Limb (tissue), 2 donors: ENCODE data around the gene APLP1.
A peak's percentile ranks its signal among the peaks of the same experiment; 100 is the strongest.
"Not testable (repeated sequence)": the region's sequence is repeated elsewhere in the genome, so short reads cannot be mapped to it uniquely, and the experiment has no call there.

Source experiments
- DNase-seq, 2 donors: peaks; one replicate each; pipeline ENCODE4 v3.0.0-alpha.2; 2016; ENCODE audit errors: extremely low spot score in 2 of 2

The APLP1 gene

GRCh38 chr19:35882114-35882832 is 13.9 kb downstream of the APLP1 start:
- DNase-seq = peak; percentile 33 to 72

DNA sequence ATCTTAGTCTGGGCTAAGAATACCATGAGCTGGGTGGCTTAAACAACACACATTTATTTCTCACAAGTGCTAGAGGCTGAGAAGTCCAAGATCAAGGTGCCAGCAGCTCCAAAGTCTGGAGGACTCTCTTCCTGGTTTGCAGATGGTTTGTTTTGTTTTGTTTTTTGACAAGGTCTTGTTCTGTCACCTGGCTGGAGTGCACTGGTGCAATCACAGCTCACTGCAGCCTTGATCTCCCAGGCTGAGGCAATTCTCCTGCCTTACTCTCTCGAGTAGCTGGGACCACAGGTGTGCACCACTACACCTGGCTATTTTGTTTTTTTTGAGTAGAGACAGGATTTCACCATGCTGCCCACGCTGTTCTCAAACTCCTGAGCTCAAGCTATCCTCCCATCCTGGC is 15.5 kb downstream of the APLP1 start:
- DNase-seq = no peak

DNA sequence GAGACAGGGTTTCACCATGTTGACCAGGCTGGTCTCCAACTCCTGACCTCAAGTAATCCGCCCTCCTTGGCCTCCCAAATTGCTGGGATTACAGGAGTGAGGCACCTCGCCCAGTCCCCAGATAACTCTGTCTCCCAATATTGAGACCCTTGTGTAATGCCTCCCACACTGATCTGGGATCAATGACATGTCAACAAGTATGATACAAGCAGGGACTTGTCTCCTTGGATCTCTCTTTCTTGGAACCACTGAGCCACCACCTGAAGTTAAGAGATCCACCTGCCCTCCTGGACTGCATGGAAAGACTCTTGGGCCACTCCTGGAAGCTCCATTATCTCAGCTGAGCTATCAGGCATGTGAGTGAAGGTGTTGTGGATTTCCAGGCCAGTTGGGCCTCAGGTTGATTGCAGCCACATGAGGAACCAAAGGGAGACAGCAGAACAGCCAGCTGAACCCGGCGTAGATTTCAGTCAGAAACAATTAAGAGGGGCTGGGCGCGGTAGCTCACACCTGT is 16.9 kb downstream of the APLP1 start:
- DNase-seq = no peak

- DNase-seq = no peak
These were observed 17.5 kb downstream of the APLP1 start for GRCh38 chr19:35885904-35886303.

DNA sequence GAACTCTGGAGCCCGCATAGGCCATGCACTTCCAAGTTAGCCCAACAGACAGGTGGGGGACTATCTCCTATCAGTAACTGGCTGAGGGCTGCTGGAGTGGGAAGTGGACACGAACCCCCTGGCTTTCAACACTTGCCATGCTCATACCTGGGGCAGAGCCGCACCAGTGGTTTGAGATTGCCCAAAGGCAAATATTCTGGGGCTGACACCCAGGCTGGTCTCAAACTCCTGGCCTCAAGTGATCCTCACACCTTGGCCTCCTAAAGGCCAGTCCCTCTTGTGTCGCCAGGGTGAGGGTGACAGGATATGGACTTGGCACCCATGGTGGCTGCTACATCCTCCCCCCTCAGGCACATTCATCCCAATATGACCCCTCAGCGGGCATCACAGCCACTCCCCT is 18.8 kb downstream of the APLP1 start:
- DNase-seq = no peak

DNA sequence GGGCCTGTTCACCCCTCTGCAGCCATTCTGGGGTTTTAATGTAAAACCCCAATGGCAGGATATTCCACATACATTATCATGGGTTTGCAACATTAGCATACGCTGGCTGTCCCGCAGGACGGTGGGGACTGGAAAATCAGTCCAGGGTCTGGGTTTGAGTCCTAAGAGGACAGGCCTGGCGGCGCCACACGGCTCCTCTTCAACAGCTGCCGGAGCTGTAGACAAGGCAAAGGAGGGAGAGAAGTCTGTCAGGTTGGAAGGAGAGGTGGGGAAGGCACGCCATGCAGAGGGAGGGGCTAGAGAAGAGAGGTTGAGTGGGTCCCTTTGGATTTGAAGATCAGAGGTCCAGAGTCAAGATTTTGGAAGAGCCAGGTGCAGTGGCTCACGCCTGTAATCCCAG is 20.0 kb downstream of the APLP1 start:
- DNase-seq = no peak

DNA sequence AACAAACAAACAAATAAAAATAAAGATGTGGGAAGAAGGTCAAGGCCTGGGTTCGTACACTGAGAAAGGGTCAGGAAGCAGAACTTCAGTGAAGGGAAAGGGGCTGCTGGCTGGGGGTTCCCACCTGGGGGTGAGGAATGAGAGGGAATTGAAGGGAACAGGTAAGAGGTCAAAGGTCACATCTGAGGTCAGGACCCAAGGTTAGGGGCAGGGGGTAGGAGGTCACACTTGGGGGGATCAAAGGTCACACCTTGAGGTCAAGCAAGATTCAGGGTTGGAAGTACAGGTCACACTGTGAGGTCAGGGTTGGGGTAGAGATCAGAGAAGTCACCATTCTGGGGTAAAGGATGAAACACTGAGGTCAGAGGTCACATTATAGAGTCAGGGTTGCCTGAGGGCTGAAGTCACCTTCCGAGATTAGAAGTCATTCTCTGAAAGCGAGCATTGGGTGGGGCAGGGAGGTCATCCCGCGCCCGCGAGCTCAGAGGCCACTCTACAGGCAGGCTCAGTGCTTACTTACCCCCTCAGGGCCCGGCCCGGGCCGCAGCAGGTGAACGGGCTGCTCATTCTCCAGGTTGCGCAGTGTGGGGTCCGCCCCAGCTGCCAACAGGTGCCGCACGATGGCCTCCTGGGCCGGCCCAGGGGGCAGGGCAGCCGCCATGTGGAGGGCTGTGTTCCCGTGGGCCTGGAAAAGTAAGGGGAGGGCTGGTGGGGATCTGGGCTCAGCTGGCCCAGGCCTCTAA is 21.2 kb downstream of the APLP1 start:
- no peak for DNase-seq

GRCh38 chr19:35890113-35890650 is 21.8 kb downstream of the APLP1 start:
- no peak for DNase-seq

DNA sequence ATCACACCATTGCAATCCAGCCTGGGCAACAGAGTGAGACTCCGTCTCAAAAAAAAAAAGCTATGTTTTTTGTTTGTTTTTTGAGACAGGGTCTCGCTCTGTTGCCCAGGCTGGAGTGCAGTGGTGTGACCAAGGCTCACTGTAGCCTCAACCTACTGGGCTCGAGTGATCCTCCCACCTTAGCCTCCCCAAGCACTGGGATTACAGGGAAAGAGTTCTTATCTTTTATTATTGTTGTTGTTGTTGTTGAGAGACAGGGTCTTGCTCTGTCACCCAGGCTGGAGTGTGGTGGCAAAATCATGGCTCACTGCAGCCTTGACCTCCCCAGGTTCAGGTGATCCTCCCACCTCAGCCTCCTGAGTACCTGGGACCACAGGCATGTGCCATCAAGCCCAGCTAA is 23.4 kb downstream of the APLP1 start:
- DNase-seq = not testable (repeated sequence)

DNA sequence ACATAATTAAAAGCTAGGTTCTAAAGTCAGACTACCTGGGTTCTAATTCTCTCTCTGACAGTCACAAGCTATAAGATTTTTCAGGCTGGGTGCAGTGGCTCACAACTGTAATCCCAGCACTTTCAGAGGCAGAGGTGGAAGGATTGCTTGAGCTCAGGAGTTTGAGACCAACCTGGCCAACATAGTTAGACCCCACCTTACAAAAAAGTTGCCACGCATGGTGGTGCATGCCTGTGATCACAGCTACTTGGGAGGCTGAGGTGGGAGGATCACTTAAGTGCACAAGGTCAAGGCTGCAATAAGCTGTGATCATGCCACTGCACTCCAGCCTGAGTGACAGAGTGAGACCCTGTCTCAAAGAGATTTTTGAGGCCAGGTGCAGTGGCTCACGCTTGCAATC is 26.0 kb downstream of the APLP1 start:
- no peak for DNase-seq

GRCh38 chr19:35895911-35896642 is 27.7 kb downstream of the APLP1 start:
- no peak for DNase-seq

GRCh38 chr19:35896643-35897040 is 28.3 kb downstream of the APLP1 start:
- DNase-seq = no peak

DNA sequence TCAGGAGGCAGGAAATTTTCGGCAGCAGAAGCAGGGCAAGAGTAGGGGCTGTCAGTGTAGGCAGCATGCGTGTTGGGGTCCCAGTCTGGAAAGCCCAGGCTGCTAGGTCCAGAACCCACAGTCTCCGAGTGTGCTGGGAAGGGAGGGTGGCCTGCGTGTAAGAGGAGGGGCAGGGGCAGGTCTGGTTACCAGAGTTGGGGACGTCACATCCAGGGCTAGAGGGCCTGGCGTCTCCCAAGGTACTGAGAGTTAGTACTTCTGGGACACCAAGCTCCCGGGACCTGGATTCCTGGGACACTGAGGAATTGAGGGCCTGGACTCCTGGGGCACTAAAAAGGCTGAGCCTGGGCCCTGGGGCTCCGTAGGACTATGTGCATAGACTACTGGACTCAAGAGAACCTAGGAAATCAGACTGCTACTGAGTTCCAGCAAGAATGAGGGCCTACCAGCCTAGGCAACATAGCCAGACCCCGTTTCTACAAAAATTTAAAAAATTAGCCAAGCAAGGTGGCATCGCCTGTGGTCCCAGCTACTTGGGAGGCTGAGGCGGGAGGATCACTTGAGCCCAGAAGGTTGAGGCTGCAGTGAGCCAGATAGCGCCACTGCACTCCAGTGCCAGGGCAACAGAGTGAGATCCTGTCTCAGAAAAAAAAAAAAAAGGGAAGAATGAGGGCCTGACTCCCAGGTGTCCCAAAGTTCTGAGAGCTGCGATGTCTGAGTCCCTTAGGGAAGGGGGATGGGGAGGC is 29.5 kb downstream of the APLP1 start:
- no peak for DNase-seq

DNA sequence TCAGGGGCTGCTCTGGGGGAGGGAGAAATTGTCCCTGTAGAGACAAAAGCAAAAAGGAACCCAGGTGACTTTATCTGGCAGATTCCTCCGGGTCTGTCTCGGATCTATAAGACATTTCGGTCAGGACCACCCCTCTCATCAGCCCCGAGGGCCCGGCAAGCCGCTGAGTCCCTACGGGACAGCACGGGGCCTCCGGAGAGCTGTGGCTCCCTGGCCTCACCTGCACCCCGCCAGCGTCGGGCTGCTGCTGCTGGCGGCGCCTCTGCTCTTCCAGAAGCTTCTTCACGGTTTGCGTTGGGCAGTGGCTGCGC is 30.1 kb downstream of the APLP1 start:
- no peak for DNase-seq

DNA sequence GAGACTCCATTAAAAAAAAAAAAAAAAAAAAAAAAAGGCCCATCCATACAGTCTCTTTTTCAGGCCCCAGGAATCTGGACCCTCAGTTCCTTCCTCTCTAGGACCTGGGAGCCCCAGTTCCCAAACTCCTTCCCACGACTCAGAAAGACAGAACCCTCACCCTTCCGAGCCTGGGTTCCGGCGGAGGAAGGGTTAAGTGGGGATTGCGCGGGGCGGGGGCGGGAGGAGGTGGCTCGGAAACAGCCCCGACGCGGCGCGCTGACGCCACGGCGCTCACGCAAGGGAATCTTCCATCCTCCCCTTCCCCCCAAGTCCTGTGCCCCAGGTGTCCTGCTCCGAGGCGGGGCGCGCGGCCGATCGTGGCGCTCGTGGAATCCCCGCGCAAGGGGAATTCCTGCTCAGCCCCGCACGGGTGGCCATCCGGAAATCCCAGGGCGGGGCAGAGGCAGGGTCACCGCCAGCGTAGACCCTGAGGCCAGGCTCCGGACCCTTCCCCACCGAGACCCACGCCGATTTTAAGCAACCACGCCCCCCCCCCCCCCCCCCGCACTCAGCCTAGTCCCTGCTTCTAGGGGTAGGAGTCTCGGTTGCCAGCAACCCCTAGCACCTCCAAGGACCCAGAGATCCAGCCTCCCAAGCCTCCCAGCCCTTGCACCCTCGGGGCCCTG is 31.3 kb downstream of the APLP1 start:
- DNase-seq = peak; percentile 81 to 85

DNA sequence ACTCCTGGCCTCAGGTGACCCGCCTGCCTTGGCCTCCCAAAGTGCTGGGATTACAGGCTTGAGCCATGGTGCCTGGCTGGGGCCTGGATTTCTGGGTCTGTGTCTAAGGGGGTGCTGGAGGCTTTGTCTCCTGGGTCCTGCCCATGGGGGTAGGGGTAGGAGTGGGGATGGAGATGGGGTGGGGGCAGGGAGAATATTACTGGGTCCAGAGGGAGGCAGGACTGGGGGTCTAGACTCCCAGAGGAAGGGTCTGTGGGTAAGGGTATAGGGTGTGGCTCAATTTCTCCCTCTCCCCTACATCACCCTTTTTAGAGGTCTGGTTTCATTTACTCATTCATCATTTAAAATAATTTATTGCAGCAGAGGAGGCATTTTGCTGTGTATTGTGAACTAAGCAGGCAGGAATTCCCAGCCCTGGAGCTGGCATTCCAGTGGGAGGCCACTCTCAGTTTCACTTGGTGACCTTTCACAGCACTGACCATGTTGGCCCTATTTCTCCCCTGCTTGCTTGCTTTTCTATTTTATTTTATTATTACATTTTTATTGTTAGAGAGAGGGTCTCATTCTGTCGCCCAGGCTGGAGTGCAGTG is 32.8 kb downstream of the APLP1 start:
- no peak for DNase-seq

DNA sequence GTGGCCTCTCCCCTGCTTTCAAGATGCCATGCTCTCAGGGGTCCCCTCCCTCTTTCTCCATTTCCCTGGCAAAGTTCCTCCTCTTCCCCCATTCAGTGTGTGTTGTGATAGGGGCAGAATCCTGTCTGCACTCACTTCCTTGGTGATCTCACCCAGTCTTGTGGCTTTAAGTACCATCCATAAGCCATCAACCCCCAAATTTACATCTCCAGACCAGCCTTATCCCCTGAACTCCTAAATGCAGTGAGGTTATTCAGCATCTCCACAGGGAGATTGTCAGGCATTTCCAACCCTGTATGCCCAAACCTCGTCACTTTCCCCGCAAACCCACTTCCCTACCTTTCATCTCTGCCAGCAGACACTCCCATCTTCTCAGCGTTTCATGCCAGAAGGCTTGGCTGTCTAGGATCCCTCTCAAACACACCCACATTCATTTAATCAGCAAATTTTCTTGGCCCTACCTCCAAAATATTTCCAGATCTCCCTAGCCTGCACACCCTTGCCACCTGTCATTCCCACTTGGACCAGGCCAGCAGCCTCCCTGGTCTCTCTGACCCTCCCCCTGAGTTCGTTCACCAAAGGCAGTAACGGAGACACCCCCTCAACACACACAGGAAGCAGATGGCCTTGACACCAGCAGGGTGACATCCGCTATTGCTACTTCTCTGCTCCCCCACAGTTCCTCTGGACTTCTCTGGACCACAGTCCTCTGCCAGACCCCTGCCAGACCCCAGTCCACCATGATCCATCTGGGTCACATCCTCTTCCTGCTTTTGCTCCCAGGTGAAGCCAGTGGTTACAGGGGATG is 33.7 kb downstream of the APLP1 start, which contains the start of gene HCST:
TSS of gene HCST (plus strand) at position 676 of the 808 bp plus-strand sequence. CDS start at position 741, 65 bp downstream.
- DNase-seq = no peak

GRCh38 chr19:35902870-35903475 is 34.6 kb downstream of the APLP1 start:
- DNase-seq = no peak
